ENCODE data around the gene APOL3.

GRCh38 chr22:36156515-36157419 lies 3.8 kb downstream of the APOL3 start:
- TF ChIP-seq, protein P1, sequence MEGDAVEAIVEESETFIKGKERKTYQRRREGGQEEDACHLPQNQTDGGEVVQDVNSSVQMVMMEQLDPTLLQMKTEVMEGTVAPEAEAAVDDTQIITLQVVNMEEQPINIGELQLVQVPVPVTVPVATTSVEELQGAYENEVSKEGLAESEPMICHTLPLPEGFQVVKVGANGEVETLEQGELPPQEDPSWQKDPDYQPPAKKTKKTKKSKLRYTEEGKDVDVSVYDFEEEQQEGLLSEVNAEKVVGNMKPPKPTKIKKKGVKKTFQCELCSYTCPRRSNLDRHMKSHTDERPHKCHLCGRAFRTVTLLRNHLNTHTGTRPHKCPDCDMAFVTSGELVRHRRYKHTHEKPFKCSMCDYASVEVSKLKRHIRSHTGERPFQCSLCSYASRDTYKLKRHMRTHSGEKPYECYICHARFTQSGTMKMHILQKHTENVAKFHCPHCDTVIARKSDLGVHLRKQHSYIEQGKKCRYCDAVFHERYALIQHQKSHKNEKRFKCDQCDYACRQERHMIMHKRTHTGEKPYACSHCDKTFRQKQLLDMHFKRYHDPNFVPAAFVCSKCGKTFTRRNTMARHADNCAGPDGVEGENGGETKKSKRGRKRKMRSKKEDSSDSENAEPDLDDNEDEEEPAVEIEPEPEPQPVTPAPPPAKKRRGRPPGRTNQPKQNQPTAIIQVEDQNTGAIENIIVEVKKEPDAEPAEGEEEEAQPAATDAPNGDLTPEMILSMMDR (IDR thresholded peaks at IDR 0.05; ENCODE audit: low read length) = no peak
- TF ChIP-seq EZH2 (IDR thresholded peaks at IDR 0.05; ENCODE audit: borderline replicate concordance, low read length) = no peak
